ENCODE data around the gene DCAF8.
A peak's percentile ranks its signal among the peaks of the same experiment; 100 is the strongest.

Gene DCAF8

GRCh38 chr1:160285506-160285905 lies 23.2 kb upstream of the DCAF8 start:
- Histone ChIP-seq H3K9ac (ENCODE audit: low read length) (no peak overlapping the region), H3K27ac (ENCODE audit: low read depth, low read length) (no peak overlapping the region), H3K36me3 (ENCODE audit: insufficient read depth, low read length) (peaks cover 39% of the 10 kb centered on the region), H3K4me3 (ENCODE audit: low read depth in 1 of 2, low read length in 2 of 2) (peak overlapping the region in 1 of 2 donors; percentile 96), H3K4me1 (ENCODE audit: insufficient read depth, low read length) (peaks cover 24% of the 10 kb centered on the region), H3K27me3 (ENCODE audit: control insufficient read depth in 1 of 2, insufficient read depth in 2 of 2, low read length in 2 of 2) (no peaks in the 10 kb centered on the region), H3K9me3 (ENCODE audit: low read length) (no peaks in the 10 kb centered on the region)

- Histone ChIP-seq H3K27ac (ENCODE audit: low read depth, low read length) (peak within 1 kb of the TSS; percentile 87), H3K4me1 (ENCODE audit: insufficient read depth, low read length) (peaks cover 24% of the 10 kb centered on the region), H3K36me3 (ENCODE audit: insufficient read depth, low read length) (peaks cover 39% of the 10 kb centered on the region), H3K4me3 (ENCODE audit: low read depth in 1 of 2, low read length in 2 of 2) (peak within 1 kb of the TSS; percentile 57 to 96), H3K9ac (ENCODE audit: low read length) (peak within 1 kb of the TSS; percentile 65), H3K9me3 (ENCODE audit: low read length) (no peaks in the 10 kb centered on the region), H3K27me3 (ENCODE audit: control insufficient read depth in 1 of 2, insufficient read depth in 2 of 2, low read length in 2 of 2) (no peaks in the 10 kb centered on the region)
These were observed 22.5 kb upstream of the DCAF8 start, which contains the start of gene PEX19 for GRCh38 chr1:160284782-160285344. PEX19 (minus strand) TSS chr1:160285133; CDS start chr1:160285124, 9 bp downstream.

DNA sequence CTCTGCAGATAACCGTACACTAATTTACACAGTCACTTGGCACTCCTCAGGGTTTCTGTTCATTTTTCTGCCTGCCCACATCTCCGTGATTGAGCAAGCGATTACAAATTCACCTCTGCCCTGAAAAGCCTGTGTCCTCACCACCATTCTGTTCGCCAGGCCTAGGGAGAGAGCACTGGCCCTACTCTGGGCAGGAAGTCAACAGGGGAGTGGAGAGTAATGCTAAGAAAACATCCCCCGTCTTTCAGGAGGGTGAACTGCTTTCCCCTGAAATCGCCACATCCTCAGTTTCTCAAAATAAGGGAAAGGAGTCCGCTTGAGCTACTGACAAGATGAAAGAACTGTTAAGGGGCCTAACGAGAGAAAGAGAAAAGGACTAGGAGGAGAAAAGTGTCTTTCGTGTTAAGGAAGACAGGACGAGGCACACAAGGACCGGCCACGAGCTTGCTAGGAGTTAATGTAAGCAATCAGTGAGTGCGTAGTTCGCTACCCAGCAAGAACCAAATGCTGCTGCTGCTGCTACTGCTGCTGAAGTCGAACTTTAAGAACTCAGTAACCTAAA lies 22.0 kb upstream of the DCAF8 start:
- no peaks in the 10 kb centered on the region for H3K9me3 ChIP-seq (ENCODE audit: low read length)
- H3K36me3 ChIP-seq (ENCODE audit: insufficient read depth, low read length) = peaks cover 41% of the 10 kb centered on the region
- peaks cover 24% of the 10 kb centered on the region for H3K4me1 ChIP-seq (ENCODE audit: insufficient read depth, low read length)
- H3K9ac ChIP-seq (ENCODE audit: low read length) = peak overlapping the region; percentile 65
- H3K27me3 ChIP-seq (ENCODE audit: control insufficient read depth in 1 of 2, insufficient read depth in 2 of 2, low read length in 2 of 2) = no peaks in the 10 kb centered on the region
- peak overlapping the region; percentile 87 for H3K27ac ChIP-seq (ENCODE audit: low read depth, low read length)
- peak overlapping the region; percentile 57 to 96 for H3K4me3 ChIP-seq (ENCODE audit: low read depth in 1 of 2, low read length in 2 of 2)

DNA sequence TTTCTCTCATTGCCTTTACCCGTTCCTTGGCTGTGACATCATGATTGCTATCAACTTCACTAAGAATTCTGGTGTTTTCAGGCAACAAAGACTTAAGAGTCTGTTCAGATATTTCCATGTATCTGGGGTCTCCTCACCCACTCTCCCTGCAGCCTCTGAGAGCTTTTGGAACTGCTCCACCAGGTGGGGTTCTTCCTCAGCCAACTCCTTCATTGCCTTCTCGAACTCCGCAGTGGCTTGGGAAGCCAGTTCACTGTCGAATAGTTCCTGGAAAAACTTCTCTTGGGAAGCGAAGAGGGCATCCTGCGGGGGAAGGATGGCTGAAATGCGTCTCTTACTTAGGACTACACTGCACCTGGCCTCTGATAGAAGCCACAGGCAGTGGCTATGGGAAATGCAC lies 20.5 kb upstream of the DCAF8 start:
- Histone ChIP-seq H3K27ac (ENCODE audit: low read depth, low read length) (no peak overlapping the region), H3K27me3 (ENCODE audit: control insufficient read depth in 1 of 2, insufficient read depth in 2 of 2, low read length in 2 of 2) (no peaks in the 10 kb centered on the region), H3K9ac (ENCODE audit: low read length) (no peak overlapping the region), H3K4me1 (ENCODE audit: insufficient read depth, low read length) (peaks cover 24% of the 10 kb centered on the region), H3K36me3 (ENCODE audit: insufficient read depth, low read length) (peaks cover 55% of the 10 kb centered on the region), H3K9me3 (ENCODE audit: low read length) (no peaks in the 10 kb centered on the region), H3K4me3 (ENCODE audit: low read depth in 1 of 2, low read length in 2 of 2) (no peak overlapping the region)

DNA sequence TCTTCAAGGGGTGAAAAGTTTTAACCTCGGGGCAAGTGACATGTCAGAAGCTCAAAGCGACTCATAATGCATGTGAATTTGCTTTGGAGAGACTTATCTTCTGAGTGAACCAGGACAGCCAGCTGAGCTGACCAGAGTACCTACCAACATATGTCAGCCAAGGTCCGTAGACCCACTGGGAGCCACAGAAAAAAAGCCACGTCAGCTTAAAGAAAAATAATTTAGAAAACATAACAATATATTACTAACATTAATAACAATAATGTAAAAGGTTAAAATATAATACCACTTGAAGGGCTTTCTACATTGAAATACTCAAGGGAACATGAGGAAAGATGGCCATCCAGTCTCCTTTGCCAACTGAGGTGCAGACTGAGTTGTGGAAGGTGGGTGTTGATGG lies 15.6 kb upstream of the DCAF8 start:
- no peak overlapping the region for H3K27ac ChIP-seq (ENCODE audit: low read depth, low read length)
- H3K36me3 ChIP-seq (ENCODE audit: insufficient read depth, low read length) = peaks cover 57% of the 10 kb centered on the region
- no peaks in the 10 kb centered on the region for H3K27me3 ChIP-seq (ENCODE audit: control insufficient read depth in 1 of 2, insufficient read depth in 2 of 2, low read length in 2 of 2)
- H3K4me1 ChIP-seq (ENCODE audit: insufficient read depth, low read length) = peaks cover 2% of the 10 kb centered on the region
- H3K4me3 ChIP-seq (ENCODE audit: low read depth in 1 of 2, low read length in 2 of 2) = no peak overlapping the region
- no peak overlapping the region for H3K9ac ChIP-seq (ENCODE audit: low read length)
- H3K9me3 ChIP-seq (ENCODE audit: low read length) = no peaks in the 10 kb centered on the region

GRCh38 chr1:160277330-160277729 lies 15.0 kb upstream of the DCAF8 start:
- Histone ChIP-seq H3K36me3 (ENCODE audit: insufficient read depth, low read length) (peaks cover 50% of the 10 kb centered on the region), H3K9ac (ENCODE audit: low read length) (no peak overlapping the region), H3K27ac (ENCODE audit: low read depth, low read length) (no peak overlapping the region), H3K4me3 (ENCODE audit: low read depth in 1 of 2, low read length in 2 of 2) (no peak overlapping the region), H3K27me3 (ENCODE audit: control insufficient read depth in 1 of 2, insufficient read depth in 2 of 2, low read length in 2 of 2) (no peaks in the 10 kb centered on the region), H3K4me1 (ENCODE audit: insufficient read depth, low read length) (no peaks in the 10 kb centered on the region), H3K9me3 (ENCODE audit: low read length) (no peaks in the 10 kb centered on the region)

DNA sequence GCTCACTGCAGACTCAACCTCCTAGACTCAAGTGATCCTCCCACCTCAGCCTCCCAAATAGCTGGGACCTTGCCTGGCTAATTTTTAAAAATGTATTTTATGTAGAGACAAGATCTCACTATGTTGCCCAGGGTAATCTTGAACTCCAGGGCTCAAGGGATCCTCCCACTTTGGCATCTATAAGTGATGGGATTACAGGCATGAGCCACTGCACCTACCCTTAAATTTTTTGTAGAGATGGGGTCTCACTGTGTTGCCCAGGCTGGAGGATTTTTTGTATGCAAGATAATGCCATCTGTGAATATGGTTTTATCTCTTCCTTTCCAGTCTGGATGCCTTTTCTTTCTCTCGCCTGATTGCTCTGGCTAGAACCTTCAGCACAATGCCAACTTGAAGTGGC lies 8.7 kb upstream of the DCAF8 start:
- Histone ChIP-seq H3K27ac (ENCODE audit: low read depth, low read length) (no peak overlapping the region), H3K9ac (ENCODE audit: low read length) (no peak overlapping the region), H3K27me3 (ENCODE audit: control insufficient read depth in 1 of 2, insufficient read depth in 2 of 2, low read length in 2 of 2) (no peaks in the 10 kb centered on the region), H3K9me3 (ENCODE audit: low read length) (no peaks in the 10 kb centered on the region), H3K36me3 (ENCODE audit: insufficient read depth, low read length) (no peaks in the 10 kb centered on the region), H3K4me1 (ENCODE audit: insufficient read depth, low read length) (no peaks in the 10 kb centered on the region), H3K4me3 (ENCODE audit: low read depth in 1 of 2, low read length in 2 of 2) (no peak overlapping the region)

GRCh38 chr1:160267284-160267991 lies 5.1 kb upstream of the DCAF8 start:
- H3K4me3 ChIP-seq (ENCODE audit: low read depth in 1 of 2, low read length in 2 of 2) = no peak overlapping the region
- H3K9ac ChIP-seq (ENCODE audit: low read length) = no peak overlapping the region
- no peak overlapping the region for H3K27ac ChIP-seq (ENCODE audit: low read depth, low read length)
- peaks cover 6% of the 10 kb centered on the region for H3K4me1 ChIP-seq (ENCODE audit: insufficient read depth, low read length)
- H3K9me3 ChIP-seq (ENCODE audit: low read length) = no peaks in the 10 kb centered on the region
- H3K36me3 ChIP-seq (ENCODE audit: insufficient read depth, low read length) = no peaks in the 10 kb centered on the region
- no peaks in the 10 kb centered on the region for H3K27me3 ChIP-seq (ENCODE audit: control insufficient read depth in 1 of 2, insufficient read depth in 2 of 2, low read length in 2 of 2)

GRCh38 chr1:160264795-160265307 lies 2.5 kb upstream of the DCAF8 start:
- H3K4me3 ChIP-seq (ENCODE audit: low read depth in 1 of 2, low read length in 2 of 2) = no peak overlapping the region
- H3K9ac ChIP-seq (ENCODE audit: low read length) = no peak overlapping the region
- H3K9me3 ChIP-seq (ENCODE audit: low read length) = no peaks in the 10 kb centered on the region
- no peaks in the 10 kb centered on the region for H3K36me3 ChIP-seq (ENCODE audit: insufficient read depth, low read length)
- H3K27ac ChIP-seq (ENCODE audit: low read depth, low read length) = no peak overlapping the region
- H3K4me1 ChIP-seq (ENCODE audit: insufficient read depth, low read length) = peaks cover 21% of the 10 kb centered on the region
- no peaks in the 10 kb centered on the region for H3K27me3 ChIP-seq (ENCODE audit: control insufficient read depth in 1 of 2, insufficient read depth in 2 of 2, low read length in 2 of 2)

- Histone ChIP-seq H3K4me1 (ENCODE audit: insufficient read depth, low read length) (peaks cover 40% of the 10 kb centered on the region), H3K9ac (ENCODE audit: low read length) (peak overlapping the region; percentile 99), H3K9me3 (ENCODE audit: low read length) (no peaks in the 10 kb centered on the region), H3K36me3 (ENCODE audit: insufficient read depth, low read length) (no peaks in the 10 kb centered on the region), H3K4me3 (ENCODE audit: low read depth in 1 of 2, low read length in 2 of 2) (peak overlapping the region; percentile 63 to 91), H3K27ac (ENCODE audit: low read depth, low read length) (peak overlapping the region; percentile 88), H3K27me3 (ENCODE audit: control insufficient read depth in 1 of 2, insufficient read depth in 2 of 2, low read length in 2 of 2) (no peaks in the 10 kb centered on the region)
These were observed 825 bp downstream of the DCAF8 start for GRCh38 chr1:160261556-160261892.

- no peaks in the 10 kb centered on the region for H3K9me3 ChIP-seq (ENCODE audit: low read length)
- no peaks in the 10 kb centered on the region for H3K27me3 ChIP-seq (ENCODE audit: control insufficient read depth in 1 of 2, insufficient read depth in 2 of 2, low read length in 2 of 2)
- peak overlapping the region; percentile 99 for H3K9ac ChIP-seq (ENCODE audit: low read length)
- H3K4me3 ChIP-seq (ENCODE audit: low read depth in 1 of 2, low read length in 2 of 2) = peak overlapping the region; percentile 63 to 91
- H3K4me1 ChIP-seq (ENCODE audit: insufficient read depth, low read length) = peaks cover 45% of the 10 kb centered on the region
- peak overlapping the region; percentile 88 for H3K27ac ChIP-seq (ENCODE audit: low read depth, low read length)
- H3K36me3 ChIP-seq (ENCODE audit: insufficient read depth, low read length) = no peaks in the 10 kb centered on the region
These were observed 1.7 kb downstream of the DCAF8 start for GRCh38 chr1:160260406-160261382.

All from muscle layer of colon (tissue), 2 donors.